A549 (cell line): ENCODE results near the gene CDC20. TPM values are rescaled to one million over a fixed set of nuclear protein-coding genes. Genes with fewer than 3 reads are reported as not detected.

Experiments used
- ATAC-seq, 2 experiments: fragments of 200-7000 bp in 1 of 2; fragments of >200 bp in 1 of 2; cut with Nextera tagmentation in 1 of 2; cut with Tn5 transposase in 1 of 2; 3 replicates each; pipeline versions ENCODE4 v1.8.0 to v1.9.1; 2018 to 2020; ENCODE audit warnings: mild to moderate bottlenecking in 1 of 2, moderate library complexity in 1 of 2
- CTCF ChIA-PET: fragments of 300-600 bp; sonication (Branson Sonifier 250); formaldehyde crosslinking; extraction: SDS; loops from one replicate; lab custom pipeline; 2021; ENCODE audit warnings: antibody characterized with exemption, inconsistent platforms; lab: Yijun Ruan, JAX
- POLR2A ChIA-PET: fragments of 350-600 bp; formaldehyde crosslinking; extraction: SDS; loops from one replicate; lab custom pipeline; 2021; ENCODE audit warnings: antibody characterized with exemption, inconsistent platforms; lab: Yijun Ruan, JAX
- DNase-seq, 2 experiments: peaks; one replicate each; pipeline versions ENCODE4 v3.0.0 to v3.0.0-alpha.2; 2011 to 2016; ENCODE audit warnings: low read depth in 1 of 2, low spot score in 1 of 2
- FAIRE-seq: peaks from 2 replicates; lab custom pipeline; 2011; peaks lifted over from hg19 to GRCh38; lab: Jason Lieb, UNC
- H3K27ac ChIP-seq, 2 experiments: fragments of >200 bp; sonication (Bioruptor Twin); formaldehyde crosslinking; 3 replicates each; pipeline ENCODE4 v1.5.1; 2016 to 2017
- H3K4me1 ChIP-seq: fragments of >200 bp; sonication (Bioruptor Twin); formaldehyde crosslinking; 3 replicates; pipeline ENCODE4 v1.6.1; 2016
- H3K4me2 ChIP-seq: fragments of >200 bp; sonication (Bioruptor Twin); formaldehyde crosslinking; 3 replicates; pipeline ENCODE4 v1.6.1; 2016
- H3K4me3 ChIP-seq: fragments of >200 bp; sonication (Bioruptor Twin); formaldehyde crosslinking; 3 replicates; pipeline ENCODE4 v1.5.1; 2016
- H3K9me3 ChIP-seq: fragments of >200 bp; sonication (Bioruptor Twin); formaldehyde crosslinking; 3 replicates; pipeline ENCODE4 v1.6.1; 2016
- CBX8 ChIP-seq: fragments of 200-600 bp; sonication (generic); IDR thresholded peaks from 2 replicates; pipeline ENCODE4 v1.6.1; 2016
- CEBPB ChIP-seq, 2 experiments: fragments of >200 bp in 1 of 2; sonication (Bioruptor Twin) in 1 of 2; formaldehyde crosslinking in 1 of 2; IDR thresholded peaks; 2 replicates each; pipeline ENCODE4 v1.6.1; 2012 to 2016
- CTCF ChIP-seq: fragments of >200 bp; sonication (Bioruptor Twin); formaldehyde crosslinking; IDR thresholded peaks from 3 replicates; pipeline ENCODE4 v1.5.1; 2016
- E2F6 ChIP-seq: IDR thresholded peaks from 2 replicates; pipeline ENCODE4 v1.6.1; 2012; ENCODE audit warnings: low read depth, borderline replicate concordance
- ELK1 ChIP-seq: fragments of 150-350 bp; IDR thresholded peaks from 2 replicates; pipeline ENCODE4 v1.6.1; 2014; ENCODE audit warnings: low read depth, mild to moderate bottlenecking, low read length
- EP300 ChIP-seq, 2 experiments: fragments of >200 bp; sonication (Bioruptor Twin); formaldehyde crosslinking; IDR thresholded peaks; 2 replicates in 1 of 2; 3 replicates in 1 of 2; pipeline ENCODE4 v1.6.1; 2016 to 2017
- ESRRA ChIP-seq: fragments of 150-350 bp; IDR thresholded peaks from 2 replicates; pipeline ENCODE4 v1.6.1; 2014; ENCODE audit warnings: mild to moderate bottlenecking, low read length, borderline replicate concordance
- FOSB ChIP-seq: fragments of 250-450 bp; sonication (Bioruptor Pico); IDR thresholded peaks from 2 replicates; pipeline ENCODE4 v1.5.0; 2020; ENCODE audit warnings: mild to moderate bottlenecking, moderate library complexity
- HES2 ChIP-seq: fragments of >200 bp; sonication (Bioruptor Twin); formaldehyde crosslinking; IDR thresholded peaks from 2 replicates; pipeline ENCODE4 v1.6.1; 2016
- HMGXB4 ChIP-seq: fragments of 250-450 bp; sonication (Bioruptor Pico); IDR thresholded peaks from 2 replicates; pipeline ENCODE4 v1.5.0; 2021; ENCODE audit warnings: mild to moderate bottlenecking, moderate library complexity, borderline replicate concordance
- JUNB ChIP-seq: fragments of >200 bp; sonication (Bioruptor Twin); formaldehyde crosslinking; IDR thresholded peaks from 2 replicates; pipeline ENCODE4 v1.6.1; 2016
- KDM1A ChIP-seq: fragments of 200-600 bp; sonication (generic); IDR thresholded peaks from 2 replicates; pipeline ENCODE4 v1.6.1; 2016; ENCODE audit warnings: low read depth, mild to moderate bottlenecking
- MAFK ChIP-seq: fragments of 450-650 bp; IDR thresholded peaks from 2 replicates; pipeline ENCODE4 v1.6.1; 2014; ENCODE audit not compliant: partially characterized antibody
- NFE2L2 ChIP-seq: fragments of 150-350 bp; conservative IDR thresholded peaks from 2 replicates; pipeline ENCODE4 v1.6.1; 2014; ENCODE audit warnings: low read length
- NR3C1 ChIP-seq: fragments of >200 bp; sonication (Bioruptor Twin); formaldehyde crosslinking; IDR thresholded peaks from 3 replicates; pipeline ENCODE4 v1.6.1; 2017
- PBX3 ChIP-seq: IDR thresholded peaks from 2 replicates; pipeline ENCODE4 v1.6.1; 2012
- PHF8 ChIP-seq: fragments of 200-600 bp; sonication (generic); IDR thresholded peaks from 2 replicates; pipeline ENCODE4 v1.6.1; 2016; ENCODE audit warnings: low read depth, mild to moderate bottlenecking, antibody characterized with exemption, moderate library complexity, borderline replicate concordance
- RCOR1 ChIP-seq: fragments of 150-350 bp; IDR thresholded peaks from 2 replicates; pipeline ENCODE4 v1.6.1; 2014; ENCODE audit warnings: antibody characterized with exemption, low read length, low read depth
- RNF2 ChIP-seq: fragments of 200-600 bp; sonication (generic); IDR thresholded peaks from 2 replicates; pipeline ENCODE4 v1.6.1; 2016; ENCODE audit warnings: low read depth, mild to moderate bottlenecking, antibody characterized with exemption, moderate library complexity, borderline replicate concordance
- SREBF2 ChIP-seq: fragments of 450-650 bp; IDR thresholded peaks from 2 replicates; pipeline ENCODE4 v1.6.1; 2014; ENCODE audit warnings: mild to moderate bottlenecking, moderate library complexity
- TFCP2L1 ChIP-seq: fragments of 250-450 bp; sonication (Bioruptor Pico); IDR thresholded peaks from 2 replicates; pipeline ENCODE4 v1.5.0; 2021; ENCODE audit warnings: mild to moderate bottlenecking
- ZFP36 ChIP-seq: fragments of 450-650 bp; IDR thresholded peaks from 2 replicates; pipeline ENCODE4 v1.6.1; 2014; ENCODE audit warnings: borderline replicate concordance; ENCODE audit not compliant: partially characterized antibody
- ZNF302 ChIP-seq: fragments of 250-450 bp; sonication (Bioruptor Pico); IDR thresholded peaks from 2 replicates; pipeline ENCODE4 v1.9.0; 2021; ENCODE audit warnings: inconsistent platforms, mild to moderate bottlenecking, moderate library complexity
- WGBS: methylation state at CpG from one replicate; pipeline ENCODE4 v1.1.6; 2017; ENCODE audit errors: missing lambda C conversion rate; 5-methylcytosine and 5-hydroxymethylcytosine counted together
- polyA plus RNA-seq, 4 experiments: library from polyadenylated mRNA; depleted of rRNA in 3 of 4; stranded (reverse); fragments of >200 nt; fragmentation: RNase III in 1 of 4; extraction: RNeasy Plus Mini Kit Qiagen cat#74134 plus additional on column Dnase treatment in 1 of 4; gene quantifications; 2 replicates in 3 of 4; 3 replicates in 1 of 4; pipeline ENCODE4 v1.2.3, GENCODE V29; 2011 to 2017
- TF ChIP-seq, protein P1 (sequence below): fragments of >200 bp; sonication (Bioruptor Twin); formaldehyde crosslinking; IDR thresholded peaks from 3 replicates; pipeline ENCODE4 v1.6.1; 2016

Gene CDC20
- polyA plus RNA-seq, 2 of the 4 experiments (the other 2 are of a cell fraction) = 73.8 to 116 TPM

- TF ChIP-seq RNF2 = no peak
These were observed 43.3 kb upstream of the CDC20 start (continued) for GRCh38 chr1:43315481-43315880.

- Histone ChIP-seq H3K4me3 (no peak overlapping the region), H3K9me3 (no peaks in the 10 kb centered on the region), H3K27ac (no peak overlapping the region), H3K4me1 (no peaks in the 10 kb centered on the region), H3K4me2 (no peak overlapping the region)
- 70% methylated on average over 10 of the region's 10 CpGs for WGBS
- TF ChIP-seq TFCP2L1 (CRISPR knock-in tag) = no peak
- TF ChIP-seq NR3C1 = no peak
- TF ChIP-seq PBX3 = no peak
- TF ChIP-seq NFE2L2 = no peak
- FAIRE-seq = no peak
- no peak for DNase-seq
- ChIA-PET CTCF (interaction anchor here (0.6 to 1.9 kb wide), 6 partner anchors 11 to 378 kb away, joined by 3 to 5 read pairs (median 4); no protein-coding TSS in a partner anchor), POLR2A (no interaction called here)
- no peak for ATAC-seq
These were observed 42.6 kb upstream of the CDC20 start for GRCh38 chr1:43315963-43316737.

GRCh38 chr1:43316738-43317520, 41.9 kb upstream of the CDC20 start:
- ChIA-PET POLR2A (no interaction called here), CTCF (interaction anchor here (1.0 to 1.9 kb wide), 3 partner anchors 12 to 90 kb away, joined by 3 to 5 read pairs (median 4); no protein-coding TSS in a partner anchor)
- Histone ChIP-seq H3K4me2 (no peak overlapping the region), H3K4me1 (no peaks in the 10 kb centered on the region), H3K27ac (no peak overlapping the region), H3K4me3 (no peak overlapping the region), H3K9me3 (no peaks in the 10 kb centered on the region)
- FAIRE-seq = no peak
- TF ChIP-seq ZFP36 (no peak), E2F6 (no peak), CEBPB (IDR thresholded peaks at IDR 0.05) (no peak), ESRRA (no peak), MAFK (no peak), ELK1 (no peak), ZNF302 (CRISPR knock-in tag) (no peak), JUNB (no peak), HES2 (no peak), NR3C1 (no peak), KDM1A (no peak), RCOR1 (no peak), CTCF (no peak), HMGXB4 (CRISPR knock-in tag) (no peak), CBX8 (no peak), FOSB (CRISPR knock-in tag) (no peak), SREBF2 (no peak), EP300 (IDR thresholded peaks at IDR 0.05) (no peak), PHF8 (no peak)
- TF ChIP-seq, protein P1, sequence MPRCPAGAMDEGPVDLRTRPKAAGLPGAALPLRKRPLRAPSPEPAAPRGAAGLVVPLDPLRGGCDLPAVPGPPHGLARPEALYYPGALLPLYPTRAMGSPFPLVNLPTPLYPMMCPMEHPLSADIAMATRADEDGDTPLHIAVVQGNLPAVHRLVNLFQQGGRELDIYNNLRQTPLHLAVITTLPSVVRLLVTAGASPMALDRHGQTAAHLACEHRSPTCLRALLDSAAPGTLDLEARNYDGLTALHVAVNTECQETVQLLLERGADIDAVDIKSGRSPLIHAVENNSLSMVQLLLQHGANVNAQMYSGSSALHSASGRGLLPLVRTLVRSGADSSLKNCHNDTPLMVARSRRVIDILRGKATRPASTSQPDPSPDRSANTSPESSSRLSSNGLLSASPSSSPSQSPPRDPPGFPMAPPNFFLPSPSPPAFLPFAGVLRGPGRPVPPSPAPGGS = no peak
- peak; percentile 35 to 68; a peak in 3 of 6 replicates for ATAC-seq
- DNase-seq = no peak
- WGBS = 80% methylated on average over 16 of the region's 16 CpGs
